Activated T-cell treated with anti-CD3 and anti-CD28 coated beads, Interleukin-2, amount 50 U/mL, for 4 hours (primary cell): Measurements from ENCODE around the gene PDE6D. TPM values are rescaled to one million over a fixed set of nuclear protein-coding genes. Genes with fewer than 3 reads are reported as not detected.

Experiments used
- total RNA-seq, 3 donors: library from RNA; stranded (reverse); gene quantifications; one replicate each; pipeline ENCODE4 v1.2.1, GENCODE V29; 2021

Gene PDE6D
- total RNA-seq, 3 donors from 2014 or later, result 22.0 to 25.9 (median 23.8) TPM

Other genes starting within 250 kb of the PDE6D start
- gene TEX44, start 188.4 kb downstream of the PDE6D start, total RNA-seq, result not detected
- gene PTMA, start 72.8 kb downstream of the PDE6D start, total RNA-seq, result 1,000 to 10,000 TPM; 2,248 to 2,672 (median 2,390) TPM
- 10 to 100 TPM; 54.8 to 57.7 (median 55.5) TPM for gene COPS7B, start 5.2 kb upstream of the PDE6D start, total RNA-seq
- 1 to 10 TPM in 1 of 3 donors, under 1 TPM in 2; 0.61 to 1.2 (median 0.79) TPM for gene NPPC, start 145.1 kb upstream of the PDE6D start, total RNA-seq
- gene DIS3L2, start 180.4 kb upstream of the PDE6D start, total RNA-seq, result 10 to 100 TPM; 38.5 to 43.7 (median 41.4) TPM